Medulla oblongata (tissue), 1 donor: ENCODE results near the gene DBH.

Experiments
- DNase-seq: peaks from one replicate; pipeline ENCODE4 v3.0.0-alpha.2; 2015; ENCODE audit errors: extremely low spot score

The DBH gene

DNA sequence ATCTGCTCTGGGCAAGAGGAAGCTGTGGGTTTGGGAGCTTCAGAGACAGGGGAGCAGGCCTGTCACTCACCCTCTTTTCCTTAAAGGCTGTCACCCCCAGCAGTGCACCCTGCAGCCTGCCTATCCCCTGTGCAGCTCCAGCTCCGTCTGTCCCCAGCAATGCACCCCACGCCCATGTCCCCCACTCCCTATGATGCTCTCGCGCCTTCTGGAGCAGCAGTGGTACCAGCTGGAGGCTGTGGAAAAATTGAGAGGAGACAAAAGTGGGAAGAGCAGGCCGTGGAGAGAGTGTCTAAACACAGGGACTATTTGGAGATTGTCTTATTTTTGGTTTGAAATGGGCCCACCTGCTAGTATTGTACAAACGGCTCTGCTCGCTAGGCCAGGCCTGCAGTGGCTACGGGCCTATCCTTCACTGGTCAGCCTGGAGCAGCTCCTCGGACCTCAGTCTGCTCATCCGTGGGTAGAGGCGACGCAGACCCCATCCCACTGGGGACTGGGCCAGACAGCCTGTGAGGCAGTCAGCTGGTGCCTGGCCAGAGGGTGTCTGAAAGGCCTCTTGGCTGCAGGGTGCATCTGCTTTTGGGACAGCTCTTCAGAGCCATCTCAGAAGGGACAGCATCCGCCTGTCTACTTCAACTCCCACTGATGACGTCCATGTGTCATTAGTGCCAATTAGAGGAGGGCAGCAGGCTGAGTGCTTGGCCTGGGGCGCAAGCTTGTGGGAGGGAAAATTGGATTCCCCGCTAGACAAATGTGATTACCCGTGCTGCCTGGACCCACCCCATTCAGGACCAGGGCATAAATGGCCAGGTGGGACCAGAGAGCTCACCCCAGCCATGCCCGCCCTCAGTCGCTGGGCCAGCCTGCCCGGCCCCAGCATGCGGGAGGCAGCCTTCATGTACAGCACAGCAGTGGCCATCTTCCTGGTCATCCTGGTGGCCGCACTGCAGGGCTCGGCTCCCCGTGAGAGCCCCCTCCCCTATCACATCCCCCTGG, at the start of gene DBH:
DBH (plus strand) TSS at position 831 of the 999 bp plus-strand sequence; CDS start at position 840, 9 bp downstream.
- DNase-seq = no peak

DNA sequence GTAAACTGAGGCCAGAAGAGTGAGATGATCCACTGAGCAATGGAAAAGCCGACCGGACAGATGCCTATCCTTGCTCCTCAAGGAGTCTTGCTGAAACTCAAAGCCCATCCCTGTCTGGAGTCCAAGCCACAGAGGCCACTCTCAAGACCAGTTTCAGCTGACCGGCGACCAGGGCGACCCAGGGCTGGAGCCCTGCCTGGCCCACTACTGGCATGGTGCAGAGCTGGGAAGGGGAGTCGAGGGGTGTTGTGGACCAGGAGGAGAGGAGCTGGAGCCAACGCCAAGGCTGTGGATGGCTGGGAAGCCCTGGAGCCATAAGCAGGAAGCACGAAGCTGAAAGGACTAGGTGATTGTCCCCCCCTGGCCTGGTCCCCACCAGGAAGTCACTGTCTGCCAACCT, 49.1 kb upstream of the DBH start:
- DNase-seq = no peak

DNA sequence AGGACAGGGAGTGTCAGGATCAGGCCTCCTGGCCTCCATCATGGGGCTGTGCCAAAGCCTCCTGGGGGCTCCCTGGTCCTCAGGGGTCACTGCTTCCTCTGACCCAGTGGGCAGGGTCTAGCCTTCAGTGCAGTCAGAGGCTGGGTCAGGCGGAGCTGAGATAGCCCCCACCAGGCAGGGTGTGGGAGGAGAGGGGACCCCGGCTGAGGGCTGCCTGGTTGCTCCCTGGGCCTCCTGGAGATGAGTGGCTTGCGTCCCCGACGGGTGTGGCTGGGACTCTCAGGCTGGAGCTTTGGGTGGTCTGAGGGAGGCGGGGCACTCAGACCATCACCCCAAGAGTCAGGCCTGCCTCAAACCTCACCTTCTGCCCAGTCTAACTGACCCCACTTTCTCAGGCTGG, 48.7 kb upstream of the DBH start:
- no peak for DNase-seq

DNA sequence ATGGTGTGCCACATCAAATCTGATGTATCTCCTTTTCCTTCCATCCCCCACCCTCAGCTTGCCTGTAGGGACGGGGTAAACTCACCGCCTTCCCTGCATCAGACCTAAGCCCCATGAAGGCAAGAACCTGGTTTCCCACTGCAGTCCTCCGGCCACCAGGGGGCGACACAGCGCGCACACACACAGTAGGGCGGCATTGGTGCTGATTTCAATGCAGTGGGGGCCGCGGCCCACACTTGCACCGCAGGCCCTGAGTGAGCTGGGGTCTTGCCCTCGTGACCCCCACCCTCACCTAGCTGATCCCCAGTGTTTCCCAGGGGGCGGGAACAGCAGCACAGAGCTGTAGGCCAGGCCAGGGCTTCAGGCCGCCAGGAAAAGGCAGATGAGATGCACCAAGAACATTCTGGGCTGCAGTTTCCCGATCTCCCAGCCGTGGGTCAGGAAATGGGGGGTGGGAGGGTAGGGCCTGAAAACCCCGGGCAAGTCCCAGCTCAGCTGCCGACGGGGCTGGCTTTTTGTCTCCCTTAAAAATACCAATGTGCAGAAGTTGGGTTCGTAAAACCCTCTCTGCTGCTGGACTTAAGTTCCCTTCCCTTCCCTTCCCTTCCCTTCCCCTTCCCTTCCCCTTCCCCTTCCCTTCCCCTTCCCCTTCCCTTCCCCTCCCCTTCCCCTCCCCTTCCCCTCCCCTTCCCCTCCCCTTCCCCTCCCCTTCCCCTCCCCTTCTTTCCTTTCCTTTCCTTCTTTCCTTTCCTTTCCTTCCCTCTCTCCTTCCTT, 46.5 kb upstream of the DBH start:
- DNase-seq = no peak

DNA sequence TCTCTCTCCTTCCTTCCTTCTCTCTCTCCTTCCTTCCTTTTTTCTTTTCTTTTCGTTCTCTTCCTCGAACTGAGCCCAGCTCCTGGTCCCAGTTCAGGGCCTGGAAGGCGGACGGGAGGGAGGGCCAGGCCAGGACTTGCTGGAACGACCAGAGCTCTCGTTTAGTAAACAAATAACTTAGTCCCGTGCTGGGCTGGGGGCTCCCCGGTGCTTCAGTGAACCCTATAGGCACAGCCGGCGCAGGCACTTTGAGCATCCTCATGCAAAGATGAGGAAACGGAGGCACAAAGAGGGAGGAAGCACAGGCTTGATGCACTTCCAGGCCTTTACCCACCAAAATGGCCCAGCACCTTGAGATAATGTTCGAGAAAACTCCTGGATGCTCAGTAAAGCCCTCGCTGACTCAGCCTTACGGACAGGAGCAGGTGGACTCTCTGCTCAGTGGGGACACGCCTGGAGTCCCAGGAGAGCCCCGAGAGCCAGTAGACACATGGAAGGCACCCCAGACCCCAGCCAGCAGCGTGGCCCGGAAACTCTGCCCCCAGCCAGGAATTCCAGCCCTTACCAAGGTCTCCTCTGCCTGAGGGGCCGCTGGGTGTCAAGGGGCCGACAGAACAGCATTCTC, 45.8 kb upstream of the DBH start:
- no peak for DNase-seq

DNA sequence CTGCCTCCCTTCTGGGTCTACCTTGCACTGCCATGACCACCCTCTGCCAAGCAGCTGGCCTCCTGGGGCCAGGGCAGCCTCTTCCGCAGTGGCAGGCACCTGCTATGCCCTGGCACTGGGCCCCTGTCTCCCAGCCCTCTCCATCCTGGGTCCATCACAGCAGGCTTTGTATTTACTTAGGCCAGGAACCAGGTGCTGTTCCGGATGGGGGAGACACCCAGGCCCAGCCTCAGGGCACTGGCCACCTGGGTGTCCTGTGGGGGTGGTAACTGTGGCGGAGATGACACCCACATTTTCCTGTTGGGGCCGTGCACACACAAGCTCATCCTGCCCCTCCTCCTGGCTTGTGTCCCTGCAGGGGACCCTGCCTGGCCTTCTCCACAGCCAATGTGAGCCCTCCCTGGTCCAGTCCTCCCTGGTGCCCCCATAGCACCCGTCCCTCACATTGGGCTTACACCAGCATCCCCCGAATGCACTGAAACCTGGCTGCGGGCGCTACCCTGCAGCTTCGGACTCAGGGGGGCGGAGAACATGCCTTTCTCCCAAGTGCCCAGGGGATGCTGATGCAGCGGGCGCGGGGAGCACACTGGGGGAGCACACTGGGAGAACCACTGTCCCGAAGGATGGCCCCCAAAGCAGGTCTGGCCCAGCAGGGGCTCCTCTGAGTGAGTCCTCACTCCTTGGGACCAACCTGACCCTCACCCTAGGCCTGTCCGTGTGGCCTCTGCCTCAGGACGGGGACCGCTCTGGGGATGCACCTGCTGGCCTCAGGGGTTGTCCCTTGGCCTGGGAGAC, 44.9 kb upstream of the DBH start:
- DNase-seq = no peak

DNA sequence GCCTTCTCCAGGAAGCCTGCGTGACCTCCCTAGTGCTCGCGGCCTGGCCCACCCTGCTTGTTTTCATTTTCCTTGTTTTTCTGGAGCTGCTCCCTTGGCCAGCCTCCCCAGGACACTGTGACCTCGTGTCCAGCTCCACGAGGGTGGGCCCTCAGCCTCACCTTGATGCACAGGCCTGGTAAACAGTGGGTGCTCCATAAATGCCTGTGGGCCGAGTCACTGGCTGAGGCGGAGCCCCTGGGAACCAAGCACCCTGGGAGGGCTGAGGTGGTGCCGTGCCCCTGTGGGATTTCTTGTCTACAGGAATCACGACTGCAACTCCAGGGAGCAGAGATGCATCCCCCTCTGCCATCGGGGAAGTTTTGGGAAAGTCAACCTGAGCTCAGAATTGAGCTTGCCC, 44.2 kb upstream of the DBH start:
- no peak for DNase-seq

DNA sequence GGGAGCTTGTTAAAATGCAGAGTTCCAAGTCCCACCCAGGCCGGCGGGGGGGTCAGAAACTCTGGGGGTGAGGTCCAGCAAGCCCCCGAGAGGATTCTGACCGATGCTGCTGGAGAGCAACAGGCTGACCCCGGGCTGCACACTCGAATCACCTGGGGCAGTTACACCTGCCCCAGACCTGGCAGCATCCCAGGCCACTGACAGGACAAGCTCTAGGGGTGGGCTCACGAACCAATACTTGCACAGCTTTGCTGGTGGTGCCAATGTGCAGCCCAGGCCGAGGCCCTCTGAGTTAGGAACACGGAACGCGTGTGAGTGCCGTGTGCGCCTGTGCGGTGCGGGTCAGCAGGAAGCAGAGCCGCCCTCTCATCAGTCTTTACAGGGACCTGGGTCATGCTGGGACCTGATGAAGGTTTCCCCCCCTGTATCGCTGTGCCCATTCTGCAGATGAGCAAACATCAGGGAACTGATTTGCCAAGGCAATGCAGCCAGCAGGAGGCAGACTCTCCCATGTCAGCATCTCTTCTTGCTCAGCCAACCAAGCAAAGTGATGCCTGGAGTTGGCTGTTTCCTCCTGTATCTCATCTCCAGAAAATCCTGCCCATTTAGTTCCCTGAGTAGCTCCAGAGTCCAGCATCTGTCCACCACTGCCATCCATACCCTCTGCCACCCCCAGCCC, 43.3 kb upstream of the DBH start:
- no peak for DNase-seq

DNA sequence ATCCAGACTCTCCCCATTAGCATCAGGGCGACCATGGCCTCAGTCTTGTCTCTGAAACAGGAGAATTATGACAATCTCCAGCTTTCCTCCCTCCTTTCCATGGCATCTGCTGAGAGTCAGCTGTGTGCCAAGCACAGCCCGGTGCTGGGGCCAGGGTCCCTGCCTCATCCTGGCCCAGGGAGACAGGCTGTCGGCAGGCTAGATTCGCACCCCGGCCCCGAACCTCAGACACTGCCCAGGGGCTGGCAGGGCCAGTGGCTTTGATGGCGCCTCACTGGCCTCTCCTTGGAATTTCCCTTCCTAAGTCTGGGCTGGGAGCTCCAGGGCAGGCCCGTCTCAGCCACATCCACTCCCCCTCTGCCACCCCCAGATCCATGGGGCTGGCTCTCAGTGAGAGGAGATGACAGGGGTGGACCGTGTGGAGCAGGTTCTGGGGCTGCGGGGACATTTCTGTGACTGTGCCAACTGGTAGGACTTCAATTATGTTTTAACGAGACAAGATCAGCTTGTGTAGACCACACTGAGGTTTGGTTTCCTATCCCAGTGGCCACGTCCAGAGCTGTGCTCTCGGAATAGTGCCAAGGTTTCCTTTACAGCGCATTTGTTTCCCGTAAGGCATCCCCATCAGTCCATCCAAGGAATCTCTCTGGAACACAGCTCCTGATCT, 42.4 kb upstream of the DBH start:
- no peak for DNase-seq

DNA sequence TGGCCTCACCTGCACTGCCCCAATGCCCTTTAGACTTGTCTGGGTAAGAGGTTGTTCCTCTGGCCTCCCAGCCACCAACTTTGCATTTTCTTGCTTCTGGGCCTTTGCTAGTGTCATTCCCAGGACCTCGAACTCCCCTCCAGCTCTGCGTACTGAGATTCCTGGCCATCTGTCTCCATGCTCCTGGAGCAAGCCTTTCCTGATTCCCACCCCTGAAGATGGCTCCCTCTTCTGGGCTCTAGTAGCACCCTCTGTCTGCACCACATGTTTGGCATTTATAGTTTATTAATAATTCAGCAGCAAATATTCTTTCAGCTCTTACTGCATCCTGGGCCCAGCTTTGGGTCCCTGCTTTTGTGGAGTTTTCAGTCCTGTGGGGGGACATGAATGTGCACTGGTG, 41.9 kb upstream of the DBH start:
- no peak for DNase-seq

DNA sequence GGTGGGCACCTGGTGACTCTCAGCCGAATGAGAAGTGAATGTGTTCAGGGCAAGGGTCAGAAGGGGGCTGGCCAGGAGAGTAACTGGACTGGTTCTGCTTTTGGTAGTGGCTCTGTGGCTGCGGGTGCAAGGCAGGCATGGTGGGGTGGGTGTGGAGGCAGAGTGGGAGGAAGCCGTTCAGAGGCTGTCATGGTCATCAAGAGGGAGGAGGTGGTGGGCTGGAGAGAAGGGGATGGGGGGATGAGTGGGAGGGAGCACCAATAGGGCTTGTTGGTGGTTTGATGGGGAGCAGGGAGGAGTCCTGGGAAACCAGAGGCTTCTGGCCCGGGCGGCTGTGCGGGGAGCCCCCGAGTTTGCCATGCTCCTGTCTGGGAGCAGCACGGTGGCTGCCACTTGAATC, 40.3 kb upstream of the DBH start:
- DNase-seq = no peak

DNA sequence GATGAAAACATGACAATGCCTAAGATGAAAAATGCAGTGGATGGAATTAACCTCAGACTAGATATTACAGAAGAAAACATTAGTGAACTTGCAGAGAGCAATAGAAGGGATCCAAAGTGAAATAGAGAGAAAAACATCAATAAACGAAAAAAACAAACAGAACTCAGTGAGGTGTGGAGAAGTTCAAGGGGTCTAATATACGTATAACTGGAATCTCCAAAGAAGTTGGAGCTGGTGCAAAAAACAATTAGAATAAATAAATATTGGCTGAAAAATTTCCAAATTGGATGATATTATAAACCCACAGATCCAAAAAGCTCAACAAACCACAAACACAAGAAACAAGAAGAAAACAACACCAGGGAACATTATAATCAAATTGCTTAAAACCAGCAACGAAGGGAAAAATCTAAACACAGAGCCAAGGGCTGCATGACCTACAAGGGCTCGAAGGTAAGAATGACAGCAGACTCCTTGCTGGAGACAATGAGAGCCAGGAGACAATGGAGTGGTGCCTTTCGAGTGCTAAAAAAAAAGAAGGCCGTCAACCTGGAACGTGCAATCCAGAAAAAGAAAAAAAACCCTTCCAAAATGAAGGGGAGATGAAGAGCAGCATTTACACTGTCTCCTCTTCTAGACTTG, 38.7 kb upstream of the DBH start:
- DNase-seq = no peak

DNA sequence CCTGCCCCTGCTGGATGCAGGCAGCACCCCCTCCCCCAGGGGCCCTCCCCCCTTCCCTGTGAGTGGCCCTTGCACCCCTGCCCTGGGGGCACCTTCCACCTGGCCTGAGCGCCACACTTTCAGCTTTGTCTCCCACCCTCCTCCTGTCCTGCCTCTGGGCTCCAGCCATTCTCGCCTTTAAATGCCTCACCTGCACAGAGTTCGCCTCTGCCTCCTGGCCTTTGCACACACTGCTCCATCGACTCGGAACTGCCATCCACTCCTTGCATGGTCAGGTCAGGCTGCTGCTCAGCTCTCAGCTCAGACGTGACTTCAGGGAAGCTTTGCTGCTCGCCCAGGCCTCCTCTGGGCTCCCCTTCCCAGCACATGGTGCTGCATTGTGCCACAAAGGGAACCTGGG, 37.2 kb upstream of the DBH start:
- no peak for DNase-seq

DNA sequence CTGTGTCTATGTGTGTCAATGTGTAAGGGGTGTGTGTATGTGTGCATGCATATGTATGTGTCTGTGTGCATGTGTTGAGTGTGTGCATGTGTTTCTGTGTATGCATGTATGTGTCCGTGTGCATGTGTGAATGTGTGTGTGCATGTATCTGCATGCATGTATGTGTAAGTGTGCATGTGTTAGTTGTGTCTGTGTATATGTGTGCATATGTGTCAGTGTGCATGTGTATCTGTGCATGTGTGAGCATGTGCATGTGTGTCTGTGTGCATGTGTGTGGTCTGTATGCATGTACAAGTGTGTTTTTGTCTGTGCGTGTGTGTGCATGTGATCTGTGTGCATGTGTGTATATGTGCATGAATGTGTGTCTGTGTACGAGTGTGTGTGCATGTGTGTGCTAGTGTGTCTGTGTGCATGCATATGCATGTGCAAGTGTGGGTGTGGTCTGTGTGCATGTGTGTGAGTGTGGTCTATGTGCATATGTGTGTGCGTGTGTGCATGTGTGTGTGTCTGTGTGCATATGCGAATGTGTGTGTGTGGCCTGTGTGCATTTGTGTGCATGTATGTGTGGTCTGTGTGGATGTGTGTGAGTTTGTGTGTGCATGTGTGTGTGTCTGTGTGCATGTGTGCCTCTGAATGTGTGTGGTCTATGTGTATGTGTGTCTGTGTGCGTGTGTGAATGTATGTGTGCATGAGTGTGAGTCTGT, 36.5 kb upstream of the DBH start:
- no peak for DNase-seq

DNA sequence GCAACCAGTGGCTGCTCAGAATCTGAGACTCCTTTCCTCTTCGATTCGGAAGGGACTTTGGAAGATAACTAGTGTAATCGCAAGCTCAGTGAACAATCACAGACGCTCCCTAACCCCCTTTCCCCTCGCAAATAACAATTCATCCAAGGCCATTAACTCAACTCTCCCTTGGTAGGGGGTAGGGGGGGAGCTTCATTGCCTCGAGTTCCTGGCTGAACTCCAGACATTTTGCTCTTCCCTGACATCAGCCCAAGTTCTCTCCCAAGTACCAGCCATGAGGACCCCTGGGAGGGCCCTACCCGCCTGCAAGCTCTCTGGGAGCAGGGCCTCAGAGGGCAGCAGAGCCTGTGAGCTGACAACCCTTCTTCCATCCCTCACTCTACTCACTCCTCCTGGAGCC, 35.4 kb upstream of the DBH start:
- no peak for DNase-seq

DNA sequence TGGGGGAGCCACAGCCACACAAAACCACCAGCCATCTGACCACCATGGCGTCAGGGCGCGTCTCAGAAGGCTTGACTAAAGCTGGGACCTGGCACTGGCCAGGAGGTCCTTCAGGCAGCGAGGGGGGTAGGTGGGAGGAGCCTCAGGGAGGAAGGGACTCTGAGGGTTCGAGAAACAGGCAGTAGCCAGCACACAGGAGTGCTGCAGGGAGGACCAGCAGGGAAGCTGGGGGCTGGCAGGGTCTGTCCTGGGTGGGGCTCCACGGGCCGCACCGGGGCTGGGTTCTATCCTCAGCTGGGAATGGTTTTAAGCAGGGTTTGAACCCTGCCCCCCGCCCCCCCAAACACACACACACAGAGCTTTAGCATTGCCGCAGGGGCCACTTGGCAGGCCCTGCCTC, 34.4 kb upstream of the DBH start:
- no peak for DNase-seq

DNA sequence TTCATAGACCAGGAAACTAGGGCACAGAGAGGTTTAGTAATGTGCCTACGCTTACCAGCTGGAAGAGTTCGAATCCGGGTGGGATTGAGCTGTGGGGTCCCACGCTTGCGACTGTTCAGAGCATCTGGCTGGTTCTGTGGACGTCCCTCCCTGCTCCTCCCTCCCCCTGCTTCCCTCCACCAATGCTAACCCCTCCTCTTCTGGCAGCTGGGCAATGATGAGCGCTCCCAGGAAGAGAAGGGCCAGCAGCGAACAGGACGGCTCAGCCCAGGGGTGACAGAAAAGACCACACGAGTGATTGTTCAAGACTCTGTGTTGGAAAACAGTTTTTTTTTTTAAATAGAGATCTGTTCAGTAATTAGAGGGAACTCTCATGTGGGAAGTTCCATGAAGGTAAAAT, 33.9 kb upstream of the DBH start:
- no peak for DNase-seq

DNA sequence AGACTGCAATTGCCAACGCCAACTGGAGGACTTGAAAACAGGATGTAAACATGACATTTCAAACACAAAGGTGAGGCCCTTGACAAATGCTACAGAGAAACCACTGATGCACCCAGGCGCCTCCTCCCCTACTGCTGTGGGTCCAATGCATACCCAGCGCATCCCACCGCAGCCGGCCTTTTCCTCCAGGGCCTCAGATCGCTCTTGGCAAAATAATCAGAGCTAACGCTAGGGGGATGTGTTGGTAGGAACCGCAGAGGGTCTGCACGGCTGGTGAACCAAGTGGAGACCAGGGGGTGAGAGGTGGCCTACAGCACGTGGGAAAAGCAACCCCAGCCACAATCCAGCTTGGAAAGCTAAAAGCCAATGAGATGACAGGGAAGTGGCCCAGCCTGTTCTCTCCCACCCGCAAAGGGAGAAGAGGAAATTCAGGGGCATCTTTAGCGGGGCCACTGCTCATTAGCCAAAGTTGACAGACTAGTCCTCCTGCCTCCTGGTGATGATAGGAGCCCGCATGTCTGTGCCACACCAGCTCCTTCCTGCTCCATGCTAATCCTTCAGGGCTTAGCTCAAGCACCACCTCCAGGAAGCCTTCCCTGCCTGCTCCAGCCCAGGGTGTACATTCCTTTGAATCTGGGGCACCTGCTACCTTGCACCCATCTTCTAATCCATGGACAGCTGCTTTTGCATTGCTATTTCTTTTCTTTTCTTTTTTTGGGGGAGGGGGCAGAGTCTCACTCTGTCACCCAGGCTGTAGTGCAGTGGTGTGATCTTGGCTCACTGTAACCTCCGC, 32.8 kb upstream of the DBH start:
- DNase-seq = no peak

DNA sequence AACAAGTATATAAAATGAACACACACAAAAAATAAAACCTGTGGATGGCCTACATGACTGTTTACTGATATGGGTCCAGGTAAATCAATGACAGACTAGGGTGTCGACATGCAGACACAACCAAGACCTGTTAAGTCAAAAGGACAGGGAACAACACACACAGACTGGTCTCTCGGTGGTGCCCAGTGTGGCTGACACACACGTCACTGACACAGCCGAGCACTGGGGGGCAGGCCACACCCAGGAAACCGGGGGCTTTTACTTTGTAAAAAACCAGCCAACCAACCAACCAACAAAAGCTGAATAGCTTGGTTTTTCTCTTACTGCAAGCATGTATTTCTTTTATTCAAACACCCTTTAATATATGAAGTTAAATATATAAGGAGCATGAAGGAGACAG, 31.9 kb upstream of the DBH start:
- DNase-seq = no peak
